HepG2 (cell line): ENCODE results near the gene GJB1. TPM values are rescaled to one million over a fixed set of nuclear protein-coding genes. Genes with fewer than 3 reads are reported as not detected.

Experiments
- ELF4 ChIP-seq: sonication (generic); formaldehyde crosslinking; IDR thresholded peaks from 2 replicates; pipeline ENCODE4 v1.5.0; 2020; ENCODE audit warnings: missing genetic modification reagents, mild to moderate bottlenecking, moderate library complexity, borderline replicate concordance
- FOXK2 ChIP-seq: fragments of 450-650 bp; IDR thresholded peaks from 2 replicates; pipeline ENCODE4 v1.6.1; 2016
- GMEB1 ChIP-seq: sonication (generic); formaldehyde crosslinking; IDR thresholded peaks from 2 replicates; pipeline ENCODE4 v1.5.1; 2020; ENCODE audit warnings: missing genetic modification reagents, mild to moderate bottlenecking, borderline replicate concordance
- GPBP1L1 ChIP-seq: sonication (generic); formaldehyde crosslinking; IDR thresholded peaks from 2 replicates; pipeline ENCODE4 v1.5.0; 2020; ENCODE audit warnings: mild to moderate bottlenecking, missing genetic modification reagents
- GPN1 ChIP-seq: sonication (generic); formaldehyde crosslinking; IDR thresholded peaks from 2 replicates; pipeline ENCODE4 v1.5.1; 2020; ENCODE audit warnings: missing genetic modification reagents, borderline replicate concordance
- MTA3 ChIP-seq: sonication (generic); formaldehyde crosslinking; IDR thresholded peaks from 2 replicates; pipeline ENCODE4 v1.4.0; 2020; ENCODE audit warnings: missing genetic modification reagents
- NR2C2 ChIP-seq: sonication (generic); formaldehyde crosslinking; IDR thresholded peaks from 2 replicates; pipeline ENCODE4 v1.4.0; 2020; ENCODE audit warnings: missing genetic modification reagents, mild to moderate bottlenecking, moderate library complexity, borderline replicate concordance
- PAX8 ChIP-seq: sonication (generic); formaldehyde crosslinking; IDR thresholded peaks from 2 replicates; pipeline ENCODE4 v1.8.0; 2022; ENCODE audit warnings: mild to moderate bottlenecking, missing genetic modification reagents, borderline replicate concordance
- PRDM15 ChIP-seq: sonication (generic); formaldehyde crosslinking; IDR thresholded peaks from 2 replicates; pipeline ENCODE4 v1.4.0; 2020; ENCODE audit warnings: missing genetic modification reagents
- RARA ChIP-seq: IDR thresholded peaks from 2 replicates; pipeline ENCODE4 v1.6.1; 2016; ENCODE audit warnings: missing genetic modification reagents, missing compliant biosample characterization
- SRSF4 ChIP-seq: fragments of 200-400 bp; formaldehyde crosslinking; IDR thresholded peaks from one replicate; pipeline ENCODE4 v1.6.1; 2018; ENCODE audit warnings: mild to moderate bottlenecking, low read depth, low read length, moderate library complexity; ENCODE audit not compliant: poor library complexity, severe bottlenecking
- ZBTB34 ChIP-seq: sonication (generic); formaldehyde crosslinking; IDR thresholded peaks from 2 replicates; pipeline ENCODE4 v1.8.0; 2022; ENCODE audit warnings: mild to moderate bottlenecking, missing genetic modification reagents
- ZBTB44 ChIP-seq: sonication (generic); formaldehyde crosslinking; IDR thresholded peaks from 2 replicates; pipeline ENCODE4 v1.4.0; 2020; ENCODE audit warnings: missing genetic modification reagents
- ZIK1 ChIP-seq: sonication (generic); formaldehyde crosslinking; IDR thresholded peaks from 2 replicates; pipeline ENCODE4 v1.5.0; 2020; ENCODE audit warnings: mild to moderate bottlenecking, low read depth, missing genetic modification reagents, borderline replicate concordance
- ZKSCAN1 ChIP-seq: fragments of 150-350 bp; IDR thresholded peaks from 2 replicates; pipeline ENCODE4 v1.6.1; 2014; ENCODE audit warnings: low read length
- ZNF160 ChIP-seq: sonication (generic); formaldehyde crosslinking; IDR thresholded peaks from 2 replicates; pipeline ENCODE4 v1.8.0; 2022; ENCODE audit warnings: mild to moderate bottlenecking, inconsistent platforms, missing genetic modification reagents
- ZNF496 ChIP-seq: sonication (generic); formaldehyde crosslinking; IDR thresholded peaks from 2 replicates; pipeline ENCODE4 v1.8.1; 2023; ENCODE audit warnings: mild to moderate bottlenecking, moderate library complexity, missing genetic modification reagents; ENCODE audit not compliant: insufficient replicate concordance
- ZSCAN31 ChIP-seq: sonication (generic); formaldehyde crosslinking; IDR thresholded peaks from 2 replicates; pipeline ENCODE4 v1.5.0; 2020; ENCODE audit warnings: low read depth, mild to moderate bottlenecking, missing genetic modification reagents
- polyA plus RNA-seq, 8 experiments: library from polyadenylated mRNA; depleted of rRNA in 3 of 8; stranded (reverse) in 7 of 8; unstranded in 1 of 8; fragments of >200 nt; fragmentation: Illumina TruSeq in 4 of 8; extraction: Trizol in 4 of 8; gene quantifications; 2 replicates each; pipeline versions ENCODE4 v1.2.1 to v1.2.3, GENCODE V29; 2011 to 2016; ENCODE audit warnings: low read depth in 4 of 8, missing spikeins in 1 of 8, mixed read lengths in 1 of 8; ENCODE audit not compliant: insufficient read depth in 1 of 8
- total RNA-seq, 5 experiments: library from RNA; depleted of rRNA; stranded (reverse); fragments of >200 nt; fragmentation: Illumina TruSeq; extraction: Trizol; gene quantifications; 2 replicates each; pipeline ENCODE4 v1.2.3, GENCODE V29; 2016; ENCODE audit warnings: low read depth in 1 of 5

The GJB1 gene
- total and polyA plus RNA-seq, 2 of the 13 experiments (the other 11 are each of a cell fraction or from before 2014, with no cell fraction given), result 111 to 161 TPM

GRCh38 chrX:71254092-71254963 lies 31.3 kb downstream of the GJB1 start, which contains the start of gene ZMYM3 (continued):
- no peak for TF ChIP-seq ZBTB44 (CRISPR knock-in tag)
- no peak for TF ChIP-seq ELF4 (CRISPR knock-in tag)
- TF ChIP-seq ZIK1 (CRISPR knock-in tag), result no peak
- TF ChIP-seq NR2C2 (CRISPR knock-in tag), result no peak
- no peak for TF ChIP-seq ZBTB34 (CRISPR knock-in tag)
- TF ChIP-seq GPBP1L1 (CRISPR knock-in tag), result no peak
- TF ChIP-seq FOXK2, result no peak
- no peak for TF ChIP-seq ZNF496 (CRISPR knock-in tag)
- TF ChIP-seq ZKSCAN1, result no peak
- TF ChIP-seq PRDM15 (CRISPR knock-in tag), result peak; percentile 99
- no peak for TF ChIP-seq MTA3
- TF ChIP-seq SRSF4, result no peak
- no peak for TF ChIP-seq RARA
- no peak for TF ChIP-seq GPN1 (CRISPR knock-in tag)
- TF ChIP-seq PAX8 (CRISPR knock-in tag), result no peak
- TF ChIP-seq ZNF160 (CRISPR knock-in tag), result no peak
- no peak for TF ChIP-seq ZSCAN31 (CRISPR knock-in tag)
- TF ChIP-seq GMEB1 (CRISPR knock-in tag), result no peak
